HCT116 (cell line): ENCODE measurements around the gene SENP8. TPM values are rescaled to one million over a fixed set of nuclear protein-coding genes. Genes with fewer than 3 reads are reported as not detected.

Experiments
- ATAC-seq: fragments of 200-7000 bp; cut with Tn5 transposase; 2 replicates; pipeline ENCODE4 v1.9.1; 2020; ENCODE audit warnings: mild to moderate bottlenecking, moderate library complexity
- BruUV-seq: library from RNA; stranded (reverse); fragments of 400-500 nt; replicated peaks from 2 replicates; lab custom pipeline; 2021; lab: Mats Ljungman, UMichigan
- CTCF ChIA-PET: fragments of 300-600 bp; sonication (Branson Sonifier 250); formaldehyde crosslinking; loops from one replicate; lab custom pipeline; 2021; ENCODE audit warnings: antibody characterized with exemption; lab: Charles Lee
- POLR2A ChIA-PET: fragments of 300-600, 350-600 bp; sonication (Branson Sonifier 250); formaldehyde crosslinking; loops from one replicate; lab custom pipeline; 2021; ENCODE audit warnings: antibody characterized with exemption; lab: Charles Lee
- RAD21 ChIA-PET, 2 experiments: fragments of 300-600 bp; sonication (Branson Sonifier 250); formaldehyde crosslinking; loops; one replicate each; lab custom pipeline; 2023; ENCODE audit warnings: low total read pairs in 2 of 2; ENCODE audit not compliant: uncharacterized antibody in 2 of 2, unreplicated experiment in 2 of 2, low non-redundant PET in 1 of 2; lab: Charles Lee
- DNase-seq: peaks from one replicate; pipeline ENCODE4 v3.0.0-alpha.2; 2010; ENCODE audit warnings: low read depth, low spot score
- H2AFZ ChIP-seq: fragments of 200-600 bp; shearing (Covaris generic), sonication (generic); 2 replicates; pipeline ENCODE4 v1.6.1; 2017; ENCODE audit warnings: low read depth, mixed run types, mixed read lengths, antibody characterized with exemption, low read length; ENCODE audit not compliant: poor library complexity, severe bottlenecking
- H3K27ac ChIP-seq: 2 replicates; pipeline ENCODE4 v1.5.1; 2012; ENCODE audit warnings: low read depth, low read length
- H3K27me3 ChIP-seq: fragments of 200-600 bp; sonication (generic); 2 replicates; pipeline ENCODE4 v1.6.1; 2016; ENCODE audit warnings: mixed run types, low read length, mixed read lengths; ENCODE audit not compliant: insufficient read depth
- H3K36me3 ChIP-seq, 2 experiments: fragments of 200-500 bp in 1 of 2; fragments of 200-600 bp in 1 of 2; sonication (Bioruptor generic) in 1 of 2; sonication (generic) in 1 of 2; 2 replicates each; pipeline versions ENCODE4 v1.5.1 to v1.6.1; 2014 to 2016; ENCODE audit warnings: low read length in 2 of 2, inconsistent platforms in 1 of 2, mixed read lengths in 1 of 2, mixed run types in 1 of 2; ENCODE audit not compliant: insufficient read depth in 2 of 2, control insufficient read depth in 1 of 2
- H3K4me1 ChIP-seq, 2 experiments: fragments of 200-600 bp in 1 of 2; sonication (generic) in 1 of 2; 2 replicates each; pipeline versions ENCODE4 v1.5.1 to v1.6.1; 2012 to 2017; ENCODE audit warnings: low read length in 2 of 2, inconsistent platforms in 1 of 2, mild to moderate bottlenecking in 1 of 2, mixed read lengths in 1 of 2, mixed run types in 1 of 2, moderate library complexity in 1 of 2; ENCODE audit not compliant: insufficient read depth in 2 of 2, control insufficient read depth in 1 of 2
- H3K4me2 ChIP-seq: fragments of 200-600 bp; sonication (generic); 2 replicates; pipeline ENCODE4 v1.6.1; 2017; ENCODE audit warnings: mixed run types, low read length, mixed read lengths
- H3K4me3 ChIP-seq, 2 experiments: fragments of 200-600 bp in 1 of 2; sonication (generic) in 1 of 2; replicated peaks in 1 of 2; 2 replicates each; pipeline ENCODE4 v1.5.1; 2011 to 2016; ENCODE audit warnings: low read length in 2 of 2, control low read depth in 1 of 2, low read depth in 1 of 2, mild to moderate bottlenecking in 1 of 2, mixed read lengths in 1 of 2, mixed run types in 1 of 2
- H3K79me2 ChIP-seq: fragments of 200-600 bp; sonication (generic); 2 replicates; pipeline ENCODE4 v1.6.1; 2017; ENCODE audit warnings: mild to moderate bottlenecking, mixed run types, low read length, moderate library complexity, mixed read lengths; ENCODE audit not compliant: insufficient read depth
- H3K9ac ChIP-seq: fragments of 200-600 bp; sonication (generic); 2 replicates; pipeline ENCODE4 v1.6.1; 2016; ENCODE audit warnings: low read length, mixed read lengths
- H3K9me2 ChIP-seq: fragments of 200-600 bp; sonication (generic), shearing (Covaris generic); 2 replicates; pipeline ENCODE4 v1.6.1; 2017; ENCODE audit warnings: mixed run types, mild to moderate bottlenecking, moderate library complexity; ENCODE audit not compliant: insufficient read depth
- H3K9me3 ChIP-seq, 2 experiments: fragments of 200-500 bp in 1 of 2; fragments of 200-600 bp in 1 of 2; sonication (Bioruptor generic) in 1 of 2; sonication (generic) in 1 of 2; 2 replicates each; pipeline ENCODE4 v1.6.1; 2014 to 2017; ENCODE audit warnings: low read length in 2 of 2, mixed read lengths in 2 of 2, inconsistent platforms in 1 of 2, low read depth in 1 of 2, mild to moderate bottlenecking in 1 of 2, mixed run types in 1 of 2, moderate library complexity in 1 of 2; ENCODE audit not compliant: control insufficient read depth in 1 of 2, insufficient read depth in 1 of 2
- H4K20me1 ChIP-seq: fragments of 200-600 bp; sonication (generic), shearing (Covaris generic); 2 replicates; pipeline ENCODE4 v1.6.1; 2017; ENCODE audit warnings: mixed run types, mild to moderate bottlenecking, moderate library complexity; ENCODE audit not compliant: insufficient read depth
- CBX3 ChIP-seq: IDR thresholded peaks from 2 replicates; pipeline ENCODE4 v1.6.1; 2012; ENCODE audit warnings: low read depth
- CEBPB ChIP-seq: IDR thresholded peaks from 2 replicates; pipeline ENCODE4 v1.6.1; 2012; ENCODE audit warnings: low read depth
- EZH2 ChIP-seq: fragments of 200-600 bp; sonication (generic); IDR thresholded peaks from 2 replicates; pipeline ENCODE4 v1.6.1; 2017; ENCODE audit warnings: antibody characterized with exemption, mixed run types
- FOSL1 ChIP-seq: IDR thresholded peaks from 2 replicates; pipeline ENCODE4 v1.6.1; 2012; ENCODE audit warnings: low read depth
- POLR2A ChIP-seq: IDR thresholded peaks from 2 replicates; pipeline ENCODE4 v1.7.0; 2011; ENCODE audit warnings: borderline replicate concordance; ENCODE audit not compliant: insufficient read depth, insufficient read length; ENCODE audit errors: extremely low read depth
- SIN3A ChIP-seq: IDR thresholded peaks from 2 replicates; pipeline ENCODE4 v1.6.1; 2012; ENCODE audit warnings: low read depth
- SP1 ChIP-seq: IDR thresholded peaks from 2 replicates; pipeline ENCODE4 v1.6.1; 2012; ENCODE audit warnings: low read depth
- TCF7L2 ChIP-seq: IDR thresholded peaks from 2 replicates; pipeline ENCODE4 v1.7.0; 2011; ENCODE audit warnings: borderline replicate concordance, inconsistent platforms; ENCODE audit not compliant: insufficient read depth, insufficient read length; ENCODE audit errors: extremely low read depth
- ZFX ChIP-seq: fragments of 450-650 bp; IDR thresholded peaks from 2 replicates; pipeline ENCODE4 v1.6.1; 2017
- ZNF274 ChIP-seq: fragments of 200-500 bp; sonication (Bioruptor generic); IDR thresholded peaks from 2 replicates; pipeline ENCODE4 v1.6.1; 2014; ENCODE audit warnings: mild to moderate bottlenecking, low read depth, low read length, inconsistent platforms
- intact Hi-C: fragments of 100-400 bp; cut with micrococcal nuclease; formaldehyde crosslinking; loops from 2 replicates; pipeline ENCODE4 v1.10.0; 2022
- total RNA-seq: library from RNA; stranded (reverse); gene quantifications from one replicate; pipeline ENCODE4 v1.2.1, GENCODE V29; 2021; ENCODE audit not compliant: unreplicated experiment
- TF ChIP-seq, protein P1 (sequence below): IDR thresholded peaks from 2 replicates; pipeline ENCODE4 v1.6.1; 2011; ENCODE audit warnings: mild to moderate bottlenecking, low read length, moderate library complexity; ENCODE audit not compliant: insufficient replicate concordance; ENCODE audit errors: extremely low read depth
- TF ChIP-seq, protein P2 (sequence below): IDR thresholded peaks from 2 replicates; pipeline ENCODE4 v1.6.1; 2012

Gene SENP8
- total RNA-seq, 1 experiment from 2014 or later: 3.8 TPM

DNA sequence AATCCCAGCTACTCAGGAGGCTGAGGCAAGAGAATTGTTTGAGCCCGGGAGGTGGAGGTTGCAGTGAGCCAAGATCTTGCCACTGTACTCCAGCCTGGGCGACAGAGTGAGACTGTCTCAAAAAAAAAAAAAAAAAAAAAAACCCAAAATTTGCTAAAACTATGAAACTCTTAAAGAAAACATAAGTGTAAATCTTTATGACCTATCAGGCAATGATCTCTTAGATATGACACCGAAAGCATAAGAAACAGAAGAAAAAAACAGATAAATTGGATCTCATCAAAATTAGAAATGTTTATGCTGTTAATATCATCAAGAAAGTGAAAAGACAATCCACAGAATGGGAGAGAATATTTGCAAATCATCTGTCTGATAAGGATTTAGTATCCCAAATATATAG, 64.0 kb downstream of the SENP8 start:
- Histone ChIP-seq H3K27ac (no peak overlapping the region), H3K36me3 (no peaks in the 10 kb centered on the region), H4K20me1 (no peaks in the 10 kb centered on the region), H3K79me2 (no peaks in the 10 kb centered on the region), H3K4me2 (no peak overlapping the region), H3K9ac (no peak overlapping the region), H3K27me3 (no peaks in the 10 kb centered on the region), H3K4me1 (peaks cover 20 to 23% of the 10 kb centered on the region in 2 experiments), H3K4me3 (no peak overlapping the region), H3K9me3 (no peaks in the 10 kb centered on the region), H3K9me2 (no peaks in the 10 kb centered on the region), H2AFZ (no peak overlapping the region)
- RAD21 ChIA-PET: no interaction called here
- DNase-seq (no peak), ATAC-seq (no peak)
- POLR2A ChIA-PET: no interaction called here
- intact Hi-C loops: no loop called here
- BruUV-seq: no TSS peak
- no peak for TF ChIP-seq FOSL1
- no peak for TF ChIP-seq SP1
- TF ChIP-seq ZFX: no peak
- no peak for TF ChIP-seq CEBPB
- TF ChIP-seq, protein P1, sequence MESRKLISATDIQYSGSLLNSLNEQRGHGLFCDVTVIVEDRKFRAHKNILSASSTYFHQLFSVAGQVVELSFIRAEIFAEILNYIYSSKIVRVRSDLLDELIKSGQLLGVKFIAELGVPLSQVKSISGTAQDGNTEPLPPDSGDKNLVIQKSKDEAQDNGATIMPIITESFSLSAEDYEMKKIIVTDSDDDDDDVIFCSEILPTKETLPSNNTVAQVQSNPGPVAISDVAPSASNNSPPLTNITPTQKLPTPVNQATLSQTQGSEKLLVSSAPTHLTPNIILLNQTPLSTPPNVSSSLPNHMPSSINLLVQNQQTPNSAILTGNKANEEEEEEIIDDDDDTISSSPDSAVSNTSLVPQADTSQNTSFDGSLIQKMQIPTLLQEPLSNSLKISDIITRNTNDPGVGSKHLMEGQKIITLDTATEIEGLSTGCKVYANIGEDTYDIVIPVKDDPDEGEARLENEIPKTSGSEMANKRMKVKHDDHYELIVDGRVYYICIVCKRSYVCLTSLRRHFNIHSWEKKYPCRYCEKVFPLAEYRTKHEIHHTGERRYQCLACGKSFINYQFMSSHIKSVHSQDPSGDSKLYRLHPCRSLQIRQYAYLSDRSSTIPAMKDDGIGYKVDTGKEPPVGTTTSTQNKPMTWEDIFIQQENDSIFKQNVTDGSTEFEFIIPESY: no peak
- TF ChIP-seq, protein P2, sequence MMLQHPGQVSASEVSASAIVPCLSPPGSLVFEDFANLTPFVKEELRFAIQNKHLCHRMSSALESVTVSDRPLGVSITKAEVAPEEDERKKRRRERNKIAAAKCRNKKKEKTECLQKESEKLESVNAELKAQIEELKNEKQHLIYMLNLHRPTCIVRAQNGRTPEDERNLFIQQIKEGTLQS: no peak
- TF ChIP-seq CBX3: no peak
- TF ChIP-seq EZH2: no peak
- TF ChIP-seq TCF7L2: no peak
- no peak for TF ChIP-seq SIN3A
- TF ChIP-seq ZNF274: no peak
- TF ChIP-seq POLR2A: no peak
- CTCF ChIA-PET: interaction anchor here (0.7 kb wide), 1 partner anchor 467 kb away, joined by 3 read pairs; no protein-coding TSS in a partner anchor
